A549 treated with GW870086 at 1 μM for 4 hours (cell line): ENCODE data around the gene LINGO3. TPM values are rescaled to one million over a fixed set of nuclear protein-coding genes. Genes with fewer than 3 reads are reported as not detected.

Experiments used
- total RNA-seq: library from RNA; stranded (reverse); fragments of 200-300 nt; extraction: Qiagen RNA extraction; gene quantifications from 5 replicates; pipeline ENCODE4 v1.2.3, GENCODE V29; 2022; ENCODE audit warnings: low read depth

The LINGO3 gene
- not detected in 5 replicates for total RNA-seq

GRCh38 chr19:2308114-2308556, at the start of gene LINGO3:
TSS of gene LINGO3 (minus strand) at chr19:2308154. CDS start at chr19:2291776, 16,378 bp downstream.

GRCh38 chr19:2328401-2329148, 20.6 kb upstream of the LINGO3 start, which contains the start of the genes LSM7 and SPPL2B:
TSS of gene LSM7 (minus strand) at chr19:2328586. CDS start at chr19:2328566, 20 bp downstream.
TSS of gene SPPL2B (plus strand) at chr19:2328684. CDS start at chr19:2328710, 26 bp downstream.

GRCh38 chr19:2282062-2282861, 25.7 kb downstream of the LINGO3 start, which contains the start of gene PEAK3:
TSS of gene PEAK3 (minus strand) at chr19:2282175. CDS start at chr19:2280931, 1,244 bp downstream.

Other genes starting within 250 kb of the LINGO3 start
- gene MOB3A, start 211.8 kb downstream of the LINGO3 start, total RNA-seq: 13.2 to 15.9 TPM (median 14.2 TPM) in 5 replicates
- gene IZUMO4, start 211.2 kb downstream of the LINGO3 start, total RNA-seq: 0.23 to 1.1 TPM (median 0.80 TPM) in 5 replicates
- gene AP3D1, start 156.6 kb downstream of the LINGO3 start, total RNA-seq: 66.4 to 83.3 TPM (median 81.8 TPM) in 5 replicates
- gene DOT1L, start 144.2 kb downstream of the LINGO3 start, total RNA-seq: 11.0 to 18.7 TPM (median 17.3 TPM) in 5 replicates
- gene PLEKHJ1, start 71.8 kb downstream of the LINGO3 start, total RNA-seq: 43.2 to 57.5 TPM (median 52.7 TPM) in 5 replicates
- gene SF3A2, start 71.3 kb downstream of the LINGO3 start, total RNA-seq: 60.9 to 73.1 TPM (median 68.7 TPM) in 5 replicates
- 7.4 to 17.2 TPM (median 15.2 TPM) in 5 replicates for gene AMH, start 58.8 kb downstream of the LINGO3 start, total RNA-seq
- gene JSRP1, start 51.7 kb downstream of the LINGO3 start, total RNA-seq: 0.48 to 1.2 TPM (median 0.65 TPM) in 5 replicates
- 0.05 TPM in 1 of 5 replicates, not detected in the others for gene PEAK3, start 26.0 kb downstream of the LINGO3 start, total RNA-seq
- 131 to 166 TPM (median 150 TPM) in 5 replicates for gene LSM7, start 20.4 kb upstream of the LINGO3 start, total RNA-seq
- gene SPPL2B, start 20.5 kb upstream of the LINGO3 start, total RNA-seq: 12.8 to 21.8 TPM (median 21.6 TPM) in 5 replicates
- 0.03 to 0.42 TPM in 2 of 5 replicates, not detected in the others for gene TMPRSS9, start 52.1 kb upstream of the LINGO3 start, total RNA-seq
- 64.3 to 136 TPM (median 113 TPM) in 5 replicates for gene TIMM13, start 119.4 kb upstream of the LINGO3 start, total RNA-seq
- 63.6 to 85.8 TPM (median 74.4 TPM) in 5 replicates for gene LMNB2, start 148.8 kb upstream of the LINGO3 start, total RNA-seq
- 61.9 to 89.9 TPM (median 83.4 TPM) in 5 replicates for gene GADD45B, start 168.0 kb upstream of the LINGO3 start, total RNA-seq